Measurements from ENCODE around the gene CDK6. TPM values are rescaled to one million over a fixed set of nuclear protein-coding genes. Genes with fewer than 3 reads are reported as not detected.

CDK6 gene
- total RNA-seq, 2 donors from 2014 or later = 151 to 222 TPM

DNA sequence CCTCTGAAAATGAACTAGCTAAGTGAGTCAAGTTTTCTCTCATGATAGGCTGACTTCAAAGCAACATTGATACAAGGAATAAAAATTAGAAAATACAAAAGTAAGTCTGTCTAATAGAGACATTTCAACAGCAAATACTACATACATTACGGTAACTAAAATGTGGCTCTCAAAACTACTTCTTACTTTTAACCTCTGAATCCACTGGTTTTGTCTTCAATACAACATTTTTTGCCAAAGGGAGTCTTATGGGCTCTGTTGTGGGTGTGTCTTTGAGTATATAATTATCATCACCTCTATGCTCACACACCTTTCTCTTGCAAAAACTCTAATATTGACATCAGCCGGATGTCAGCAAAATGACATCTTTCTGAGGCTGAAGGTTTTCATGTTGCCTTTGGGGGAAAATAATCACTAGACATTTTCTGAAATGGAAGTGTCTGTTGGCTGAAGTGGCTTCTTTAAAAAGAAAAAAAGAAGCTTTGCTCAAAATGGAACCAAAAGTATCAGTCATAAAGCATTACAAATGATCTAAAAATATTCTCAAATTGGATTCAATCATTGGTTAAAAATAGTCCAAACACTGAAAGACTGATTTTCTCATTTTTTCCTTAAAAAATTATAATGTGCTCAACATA lies 204.4 kb downstream of the CDK6 start:
- peak; percentile 8 for ATAC-seq (replicated peaks)
- peak overlapping the region; percentile 95 for H3K27ac Mint-ChIP-seq
- peaks cover 64% of the 10 kb centered on the region for H3K4me1 Mint-ChIP-seq
- peak overlapping the region; percentile 71 for H3K4me3 Mint-ChIP-seq
- H3K9me3 Mint-ChIP-seq = no peaks in the 10 kb centered on the region
- H3K27me3 Mint-ChIP-seq = no peaks in the 10 kb centered on the region
- H3K36me3 Mint-ChIP-seq (ENCODE audit: low read depth) = peaks cover 85% of the 10 kb centered on the region

DNA sequence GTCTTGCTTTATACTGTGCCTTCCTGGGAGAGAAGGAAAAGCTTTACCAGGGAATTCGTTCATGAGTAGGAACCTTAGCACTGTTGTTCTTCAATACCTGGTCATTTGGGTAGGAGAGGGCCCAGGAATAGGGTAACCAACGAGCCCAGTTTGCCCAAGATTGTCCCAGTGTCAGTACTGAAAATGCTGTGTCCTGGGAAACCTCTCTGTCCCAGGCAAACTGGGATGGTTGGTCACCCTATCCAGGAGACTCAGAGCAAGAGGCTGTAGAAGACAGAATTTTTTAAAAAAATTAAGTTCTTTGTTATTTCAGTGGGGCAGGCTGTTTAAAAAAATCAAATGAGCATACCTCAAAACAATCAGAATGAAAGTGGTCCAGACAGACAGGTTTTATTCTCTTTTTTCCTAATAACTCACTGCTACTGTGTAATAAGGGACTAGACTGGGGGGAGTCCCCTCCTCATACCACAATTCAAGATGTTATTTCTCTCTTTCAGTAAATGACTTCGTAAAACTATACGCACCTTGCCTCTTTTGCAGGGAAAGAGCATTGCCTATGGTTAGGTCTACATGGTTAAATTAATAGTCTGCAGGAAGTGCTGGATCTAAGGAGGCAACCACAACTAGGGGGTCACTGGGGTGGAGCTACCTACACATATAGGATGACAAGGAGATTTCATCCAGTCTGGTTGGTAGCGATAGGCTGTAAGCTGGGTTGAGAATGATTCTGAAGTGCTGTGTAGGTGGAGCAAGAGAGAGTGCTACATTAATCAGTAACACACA lies 205.1 kb downstream of the CDK6 start:
- no peaks in the 10 kb centered on the region for H3K9me3 Mint-ChIP-seq
- peak; percentile 70 for ATAC-seq (replicated peaks)
- no peaks in the 10 kb centered on the region for H3K27me3 Mint-ChIP-seq
- H3K4me3 Mint-ChIP-seq = peak overlapping the region; percentile 71
- peaks cover 89% of the 10 kb centered on the region for H3K36me3 Mint-ChIP-seq (ENCODE audit: low read depth)
- peaks cover 71% of the 10 kb centered on the region for H3K4me1 Mint-ChIP-seq
- peak overlapping the region; percentile 95 for H3K27ac Mint-ChIP-seq

- Mint-ChIP-seq H3K4me1 (peaks cover 72% of the 10 kb centered on the region), H3K27me3 (no peaks in the 10 kb centered on the region), H3K36me3 (ENCODE audit: low read depth) (peaks cover 90% of the 10 kb centered on the region), H3K27ac (peak overlapping the region; percentile 95), H3K9me3 (no peaks in the 10 kb centered on the region), H3K4me3 (peak overlapping the region; percentile 71)
- no peak for ATAC-seq (replicated peaks)
Observed at GRCh38 chr7:92629779-92630178, 206.6 kb downstream of the CDK6 start.

- peak overlapping the region; percentile 95 for H3K27ac Mint-ChIP-seq
- no peaks in the 10 kb centered on the region for H3K27me3 Mint-ChIP-seq
- H3K4me3 Mint-ChIP-seq = peak overlapping the region; percentile 71
- ATAC-seq (replicated peaks) = no peak
- peaks cover 94% of the 10 kb centered on the region for H3K36me3 Mint-ChIP-seq (ENCODE audit: low read depth)
- no peaks in the 10 kb centered on the region for H3K9me3 Mint-ChIP-seq
- H3K4me1 Mint-ChIP-seq = peaks cover 66% of the 10 kb centered on the region
Observed at GRCh38 chr7:92627956-92628355, 208.4 kb downstream of the CDK6 start.

DNA sequence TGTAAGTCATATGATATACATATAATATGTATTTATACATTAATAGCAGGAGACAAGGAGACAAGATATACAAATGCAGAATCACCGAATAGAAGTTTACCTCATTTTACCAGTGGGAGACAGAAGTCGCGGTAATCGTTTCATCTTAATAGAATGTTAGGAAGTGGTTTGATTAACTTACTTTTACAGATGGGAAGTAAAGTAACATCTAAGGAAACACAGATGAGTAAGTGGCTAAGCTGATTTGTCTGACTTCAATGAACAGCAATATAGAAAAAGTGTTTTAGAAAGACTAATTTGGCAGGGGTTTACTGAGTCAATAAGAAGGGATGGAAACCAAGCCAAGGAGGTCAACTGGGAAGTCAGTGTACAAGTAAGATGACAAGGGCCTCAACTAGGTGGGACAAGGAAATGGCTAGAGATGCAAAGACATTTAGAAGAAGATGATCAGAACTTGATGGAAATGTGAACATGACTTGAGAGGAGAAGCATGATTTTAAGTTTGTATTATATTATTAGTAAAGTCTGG lies 210.0 kb downstream of the CDK6 start:
- Mint-ChIP-seq H3K27me3 (no peaks in the 10 kb centered on the region), H3K36me3 (ENCODE audit: low read depth) (peaks cover 95% of the 10 kb centered on the region), H3K9me3 (no peaks in the 10 kb centered on the region), H3K4me3 (peak overlapping the region; percentile 71), H3K4me1 (peaks cover 70% of the 10 kb centered on the region), H3K27ac (peak overlapping the region; percentile 89)
- peak; percentile 6 for ATAC-seq (replicated peaks)

GRCh38 chr7:92625617-92626016 lies 210.8 kb downstream of the CDK6 start:
- H3K9me3 Mint-ChIP-seq = no peaks in the 10 kb centered on the region
- H3K27ac Mint-ChIP-seq = peak overlapping the region; percentile 89
- H3K4me1 Mint-ChIP-seq = peaks cover 70% of the 10 kb centered on the region
- H3K4me3 Mint-ChIP-seq = peak overlapping the region; percentile 71
- peaks cover 95% of the 10 kb centered on the region for H3K36me3 Mint-ChIP-seq (ENCODE audit: low read depth)
- ATAC-seq (replicated peaks) = peak; percentile 60
- no peaks in the 10 kb centered on the region for H3K27me3 Mint-ChIP-seq

- Mint-ChIP-seq H3K4me3 (peak overlapping the region; percentile 71), H3K27ac (peak overlapping the region; percentile 89)
- ATAC-seq (replicated peaks) = no peak
Observed at GRCh38 chr7:92624298-92624996, 211.9 kb downstream of the CDK6 start.

DNA sequence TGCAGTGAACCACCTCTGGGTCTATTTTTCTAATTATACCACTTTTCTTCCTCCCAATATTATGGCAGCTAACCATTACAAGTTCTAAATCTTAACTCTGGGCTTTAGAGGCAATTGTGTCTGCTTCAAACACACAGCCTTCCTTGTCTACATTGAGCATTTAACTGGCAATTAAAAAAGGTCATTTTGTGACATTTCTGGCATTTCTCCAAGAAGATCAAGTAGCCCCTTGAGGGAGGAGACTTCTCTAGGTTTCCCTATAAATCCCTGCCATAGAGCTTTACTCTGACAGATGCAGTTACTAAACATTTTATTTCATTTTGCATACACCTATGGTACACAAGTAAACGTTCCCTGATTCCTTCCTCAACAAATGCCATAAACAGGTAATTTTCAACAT lies 212.8 kb downstream of the CDK6 start:
- no peaks in the 10 kb centered on the region for H3K27me3 Mint-ChIP-seq
- peak overlapping the region; percentile 92 for H3K27ac Mint-ChIP-seq
- no peaks in the 10 kb centered on the region for H3K9me3 Mint-ChIP-seq
- peaks cover 90% of the 10 kb centered on the region for H3K36me3 Mint-ChIP-seq (ENCODE audit: low read depth)
- no peak for ATAC-seq (replicated peaks)
- peaks cover 55% of the 10 kb centered on the region for H3K4me1 Mint-ChIP-seq
- peak overlapping the region; percentile 71 for H3K4me3 Mint-ChIP-seq

More at GRCh38 chr7:92624298-92624996, 211.9 kb downstream of the CDK6 start:
- Mint-ChIP-seq H3K36me3 (ENCODE audit: low read depth) (peaks cover 94% of the 10 kb centered on the region), H3K4me1 (peaks cover 63% of the 10 kb centered on the region), H3K27me3 (no peaks in the 10 kb centered on the region), H3K9me3 (no peaks in the 10 kb centered on the region)

DNA sequence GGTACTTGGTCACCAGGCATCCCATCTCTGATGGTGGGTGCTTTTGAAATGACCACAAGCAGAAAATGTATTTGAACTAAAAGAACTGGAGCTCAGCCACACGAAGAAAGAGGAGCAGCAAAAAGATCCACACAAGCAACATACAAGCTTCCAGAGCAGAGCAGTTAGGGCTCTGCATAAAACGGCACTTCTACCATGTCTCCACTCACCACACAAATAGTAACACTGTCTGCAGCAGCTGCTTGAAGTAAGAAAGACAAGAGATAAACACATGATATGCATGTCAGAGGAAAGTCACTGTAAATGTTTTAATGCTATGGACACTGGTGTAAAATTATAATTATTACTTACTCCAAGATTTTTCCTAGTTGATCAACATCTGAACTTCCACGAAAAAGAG lies 213.7 kb downstream of the CDK6 start:
- Mint-ChIP-seq H3K4me3 (peak overlapping the region; percentile 71), H3K27ac (peak overlapping the region; percentile 92), H3K27me3 (no peaks in the 10 kb centered on the region), H3K36me3 (ENCODE audit: low read depth) (peaks cover 90% of the 10 kb centered on the region), H3K4me1 (peaks cover 49% of the 10 kb centered on the region), H3K9me3 (no peaks in the 10 kb centered on the region)
- no peak for ATAC-seq (replicated peaks)

DNA sequence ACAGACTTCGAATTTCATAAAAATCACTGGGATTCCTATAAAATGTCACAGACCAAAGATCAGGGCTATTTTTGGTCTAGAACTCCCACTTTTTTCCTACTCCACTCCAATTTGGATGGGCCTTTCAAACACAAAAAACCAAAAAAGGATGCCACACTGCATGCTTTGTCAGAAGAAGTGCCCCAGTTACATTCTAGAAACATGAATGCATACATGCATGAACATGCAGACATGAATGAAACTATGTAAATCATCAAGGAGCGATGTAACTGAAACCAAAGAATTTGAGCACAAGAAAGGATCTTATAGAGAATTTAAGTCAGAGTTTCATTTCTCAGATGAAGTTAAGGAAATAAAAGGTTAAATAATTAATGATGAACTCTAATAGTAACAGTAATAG lies 214.3 kb downstream of the CDK6 start:
- H3K36me3 Mint-ChIP-seq (ENCODE audit: low read depth) = peaks cover 90% of the 10 kb centered on the region
- peak; percentile 30 for ATAC-seq (replicated peaks)

GRCh38 chr7:92621561-92622023 lies 214.8 kb downstream of the CDK6 start:
- Mint-ChIP-seq H3K9me3 (no peaks in the 10 kb centered on the region), H3K27me3 (no peaks in the 10 kb centered on the region), H3K36me3 (ENCODE audit: low read depth) (peaks cover 90% of the 10 kb centered on the region), H3K4me3 (peak overlapping the region; percentile 71), H3K4me1 (peaks cover 38% of the 10 kb centered on the region), H3K27ac (peak overlapping the region; percentile 92)
- peak; percentile 30 for ATAC-seq (replicated peaks)

More for the DNA sequence above, 214.3 kb downstream of the CDK6 start:
- H3K4me3 Mint-ChIP-seq = peak overlapping the region; percentile 71
- H3K9me3 Mint-ChIP-seq = no peaks in the 10 kb centered on the region
- peak overlapping the region; percentile 92 for H3K27ac Mint-ChIP-seq
- H3K4me1 Mint-ChIP-seq = peaks cover 42% of the 10 kb centered on the region
- H3K27me3 Mint-ChIP-seq = no peaks in the 10 kb centered on the region

GRCh38 chr7:92621026-92621540 lies 215.3 kb downstream of the CDK6 start:
- Mint-ChIP-seq H3K36me3 (ENCODE audit: low read depth) (peaks cover 91% of the 10 kb centered on the region), H3K27ac (peak overlapping the region; percentile 92), H3K4me3 (peak overlapping the region; percentile 71), H3K27me3 (no peaks in the 10 kb centered on the region), H3K4me1 (peaks cover 34% of the 10 kb centered on the region), H3K9me3 (no peaks in the 10 kb centered on the region)
- ATAC-seq (replicated peaks) = peak; percentile 83

GRCh38 chr7:92615861-92616260 lies 220.5 kb downstream of the CDK6 start:
- Mint-ChIP-seq H3K36me3 (ENCODE audit: low read depth) (peaks cover 87% of the 10 kb centered on the region), H3K4me1 (peaks cover 12% of the 10 kb centered on the region), H3K27me3 (no peaks in the 10 kb centered on the region), H3K27ac (peak overlapping the region; percentile 3), H3K4me3 (no peak overlapping the region), H3K9me3 (no peaks in the 10 kb centered on the region)
- peak; percentile 34 for ATAC-seq (replicated peaks)

DNA sequence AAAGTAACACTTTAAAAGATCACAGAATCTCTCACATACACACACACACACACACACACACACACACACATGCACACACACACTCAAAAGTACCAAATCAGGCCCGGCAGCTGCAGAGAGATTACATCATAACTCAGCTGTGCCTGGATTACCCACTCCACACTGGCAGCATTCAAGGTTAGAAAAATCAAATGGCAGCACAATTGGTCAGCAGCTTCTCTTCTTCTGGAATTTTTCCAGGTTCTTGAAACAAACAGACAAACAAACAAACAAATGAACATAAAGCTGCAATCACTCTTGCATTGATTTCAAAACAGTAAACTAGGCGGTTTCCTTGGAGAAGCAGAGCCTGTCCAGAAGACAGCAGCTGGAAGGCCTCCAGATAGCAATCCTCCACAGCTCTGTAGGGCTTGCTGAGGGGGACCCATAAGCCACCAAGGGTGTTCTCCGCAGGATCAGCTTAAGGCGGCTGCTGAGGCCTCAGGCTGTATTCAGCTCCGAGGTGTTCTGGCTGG lies 221.7 kb downstream of the CDK6 start:
- Mint-ChIP-seq H3K4me1 (peaks cover 17% of the 10 kb centered on the region), H3K27me3 (no peaks in the 10 kb centered on the region), H3K27ac (peak overlapping the region; percentile 82), H3K4me3 (no peak overlapping the region), H3K9me3 (no peaks in the 10 kb centered on the region), H3K36me3 (ENCODE audit: low read depth) (peaks cover 88% of the 10 kb centered on the region)
- no peak for ATAC-seq (replicated peaks)
